ENCODE measurements around the gene TBX1. TPM values are rescaled to one million over a fixed set of nuclear protein-coding genes. Genes with fewer than 3 reads are reported as not detected.

TBX1 gene
- total RNA-seq: 12.3 and 14.5 TPM in 2 replicates

GRCh38 chr22:19760058-19760950 lies at the start of gene TBX1:
Gene TBX1 (plus strand): TSS chr22:19760778. CDS start chr22:19760844, 66 bp downstream.

DNA sequence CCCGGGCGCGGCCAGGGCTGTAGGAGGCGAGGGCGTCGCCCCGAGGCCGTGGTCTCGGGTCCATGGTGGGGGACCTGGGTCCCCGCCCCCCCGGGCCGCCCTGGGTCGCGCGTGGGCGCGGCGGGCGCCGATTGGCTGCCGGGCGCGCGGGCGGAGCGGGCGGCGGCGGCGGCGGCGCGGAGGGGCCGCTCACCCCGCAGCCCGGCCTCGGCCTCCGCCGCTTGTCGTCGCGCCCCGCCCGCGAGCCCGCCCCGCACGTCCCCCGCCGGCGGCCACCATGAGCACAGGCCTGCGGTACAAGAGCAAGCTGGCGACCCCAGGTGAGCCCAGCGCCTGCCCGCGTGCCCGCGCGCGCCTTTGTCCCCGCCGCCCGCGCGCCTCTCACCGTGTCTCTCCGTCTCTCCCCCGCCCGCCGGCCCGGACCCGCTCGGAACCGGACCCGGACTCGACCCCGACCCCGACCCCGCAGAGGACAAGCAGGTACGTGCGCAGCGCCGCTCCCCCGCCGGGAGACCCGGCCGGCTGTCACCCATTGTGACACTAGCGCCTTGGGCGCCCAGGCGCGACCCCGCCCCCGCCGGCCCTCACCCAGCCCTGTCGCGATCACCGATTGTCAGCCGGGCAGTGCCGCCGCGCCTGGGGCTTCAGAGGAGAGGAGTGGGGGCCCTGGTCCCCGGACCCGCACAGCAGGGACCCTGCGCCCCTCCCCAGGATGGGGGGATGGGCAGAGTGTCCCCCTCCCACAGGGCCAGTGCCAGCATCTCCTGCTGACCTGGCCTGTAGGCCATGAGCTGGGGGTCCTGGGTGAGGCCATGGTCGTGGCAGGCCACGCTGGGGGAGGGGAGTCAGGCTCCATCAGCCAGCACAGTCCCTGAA lies 46.0 kb upstream of the TBX1 start, which contains the start of gene SEPTIN5:
SEPTIN5 (plus strand) TSS at position 192 of the 876 bp plus-strand sequence; CDS start at position 278, 86 bp downstream.

GRCh38 chr22:19723232-19723982 lies 37.2 kb upstream of the TBX1 start, which contains the start of gene GP1BB:
Gene GP1BB (plus strand): TSS chr22:19723539. CDS start chr22:19723570, 31 bp downstream.

Other genes starting within 250 kb of the TBX1 start
- gene CLDN5, start 236.4 kb upstream of the TBX1 start, total RNA-seq: 889 and 919 TPM in 2 replicates
- gene SEPTIN5, start 46.3 kb upstream of the TBX1 start, total RNA-seq: 7.9 and 8.7 TPM in 2 replicates
- gene GP1BB, start 37.2 kb upstream of the TBX1 start, total RNA-seq: 1.0 and 3.7 TPM in 2 replicates
- gene GNB1L, start 94.1 kb downstream of the TBX1 start, total RNA-seq: 10.6 and 11.7 TPM in 2 replicates
- 20.7 and 23.7 TPM in 2 replicates for gene RTL10, start 94.1 kb downstream of the TBX1 start, total RNA-seq
- 415 and 461 TPM in 2 replicates for gene COMT, start 181.0 kb downstream of the TBX1 start, total RNA-seq
- 83.2 and 83.9 TPM in 2 replicates for gene TXNRD2, start 181.0 kb downstream of the TBX1 start, total RNA-seq

Measured in mammary microvascular endothelial cell (primary cell).